HepG2 (cell line): ENCODE measurements around the gene TGFBI. TPM values are rescaled to one million over a fixed set of nuclear protein-coding genes. Genes with fewer than 3 reads are reported as not detected.

Experiments used
- ATAC-seq: fragments of 200-7000 bp; cut with Tn5 transposase; 3 replicates; pipeline ENCODE4 v1.9.1; 2020; ENCODE audit warnings: mild to moderate bottlenecking, moderate library complexity
- BruUV-seq: library from RNA; stranded (reverse); fragments of 400-500 nt; replicated peaks from 2 replicates; lab custom pipeline; 2021; lab: Mats Ljungman, UMichigan
- CTCF ChIA-PET: fragments of 300-600 bp; formaldehyde crosslinking; extraction: SDS; loops from one replicate; lab custom pipeline; 2021; ENCODE audit warnings: low total read pairs, inconsistent platforms, low intra/inter-chr PET ratio; lab: Yijun Ruan, JAX
- POLR2A ChIA-PET: fragments of 350-600 bp; sonication (Branson Sonifier 250); formaldehyde crosslinking; loops from one replicate; lab custom pipeline; 2020; ENCODE audit warnings: antibody characterized with exemption, inconsistent platforms; lab: Yijun Ruan, JAX
- DNase-seq: peaks from one replicate; pipeline ENCODE4 v3.0.0-alpha.2; 2015; ENCODE audit warnings: low spot score
- FAIRE-seq: peaks from 3 replicates; lab custom pipeline; 2011; peaks lifted over from hg19 to GRCh38; lab: Jason Lieb, UNC
- H2AFZ ChIP-seq: one replicate; pipeline ENCODE4 v1.6.1; 2011; ENCODE audit warnings: low read length, inconsistent platforms
- H3K27ac ChIP-seq: fragments of 300-600 bp; 3 replicates; pipeline ENCODE4 v1.8.0; 2011; ENCODE audit warnings: mixed run types, mild to moderate bottlenecking, mixed read lengths, low read length, inconsistent platforms; ENCODE audit not compliant: insufficient read depth; ENCODE audit errors: extremely low read length
- H3K27me3 ChIP-seq, 2 experiments: fragments of 200-600 bp in 1 of 2; 2 replicates in 1 of 2; 3 replicates in 1 of 2; pipeline versions ENCODE4 v1.6.0 to v1.8.0; 2011; ENCODE audit warnings: low read length in 2 of 2, mild to moderate bottlenecking in 2 of 2, moderate library complexity in 2 of 2, inconsistent platforms in 1 of 2; ENCODE audit not compliant: insufficient read depth in 2 of 2, control insufficient read depth in 1 of 2
- H3K36me3 ChIP-seq, 2 experiments: fragments of 200-600 bp in 1 of 2; replicated peaks in 1 of 2; 2 replicates in 1 of 2; 3 replicates in 1 of 2; pipeline versions ENCODE4 v1.5.1 to v1.8.0; 2011; ENCODE audit warnings: low read length in 2 of 2, inconsistent platforms in 1 of 2; ENCODE audit not compliant: insufficient read depth in 2 of 2, control insufficient read depth in 1 of 2
- H3K4me1 ChIP-seq: 2 replicates; pipeline ENCODE4 v1.5.1; 2012; ENCODE audit warnings: low read length, inconsistent platforms; ENCODE audit not compliant: insufficient read depth
- H3K4me2 ChIP-seq: 2 replicates; pipeline ENCODE4 v1.6.0; 2011; ENCODE audit warnings: low read depth, low read length, inconsistent platforms
- H3K4me3 ChIP-seq, 3 experiments: fragments of 200-600 bp in 1 of 3; sonication (generic), shearing (Covaris generic) in 1 of 3; replicated peaks in 1 of 3; 2 replicates each; pipeline ENCODE4 v1.5.1; 2011 to 2016; ENCODE audit warnings: low read length in 3 of 3, inconsistent platforms in 2 of 3, low read depth in 2 of 3, mild to moderate bottlenecking in 2 of 3, control low read depth in 1 of 3, mixed read lengths in 1 of 3; ENCODE audit not compliant: insufficient read depth in 1 of 3
- H3K79me2 ChIP-seq: one replicate; pipeline ENCODE4 v1.6.1; 2011; ENCODE audit warnings: low read length, inconsistent platforms; ENCODE audit not compliant: insufficient read depth
- H3K9ac ChIP-seq: 2 replicates; pipeline ENCODE4 v1.6.0; 2011; ENCODE audit warnings: mild to moderate bottlenecking, low read depth, low read length, inconsistent platforms; ENCODE audit not compliant: insufficient read depth
- H3K9me3 ChIP-seq: 2 replicates; pipeline ENCODE4 v1.5.1; 2012; ENCODE audit warnings: mild to moderate bottlenecking, low read length
- H4K20me1 ChIP-seq: 2 replicates; pipeline ENCODE4 v1.6.0; 2011; ENCODE audit warnings: inconsistent platforms, mild to moderate bottlenecking, low read length, moderate library complexity; ENCODE audit not compliant: insufficient read depth
- ASH2L ChIP-seq: fragments of 300-600, 200-600 bp; sonication (generic); IDR thresholded peaks from 2 replicates; pipeline ENCODE4 v1.7.0; 2017; ENCODE audit warnings: low read depth, mild to moderate bottlenecking, moderate library complexity, mixed read lengths, low read length; ENCODE audit not compliant: insufficient read length
- GTF2F1 ChIP-seq: fragments of 150-350 bp; IDR thresholded peaks from 2 replicates; pipeline ENCODE4 v1.6.1; 2014; ENCODE audit warnings: low read length
- GTF3A ChIP-seq: sonication (generic); formaldehyde crosslinking; conservative IDR thresholded peaks from 2 replicates; pipeline ENCODE4 v1.4.0; 2020; ENCODE audit warnings: mild to moderate bottlenecking, missing genetic modification reagents
- JUNB ChIP-seq: sonication (generic); formaldehyde crosslinking; IDR thresholded peaks from 2 replicates; pipeline ENCODE4 v1.8.0; 2022; ENCODE audit warnings: missing genetic modification reagents, mild to moderate bottlenecking, borderline replicate concordance
- KMT2B ChIP-seq: IDR thresholded peaks from 2 replicates; pipeline ENCODE4 v1.6.1; 2016; ENCODE audit warnings: missing genetic modification reagents, missing compliant biosample characterization
- NFE2L2 ChIP-seq: fragments of 150-350 bp; IDR thresholded peaks from 2 replicates; pipeline ENCODE4 v1.6.1; 2014; ENCODE audit warnings: low read length
- RBFOX2 ChIP-seq: fragments of 200-400 bp; formaldehyde crosslinking; IDR thresholded peaks from 2 replicates; pipeline ENCODE4 v1.6.1; 2017; ENCODE audit warnings: low read depth, mild to moderate bottlenecking, low read length
- RFX5 ChIP-seq: IDR thresholded peaks from 2 replicates; pipeline ENCODE4 v1.6.1; 2011; ENCODE audit warnings: low read depth, low read length, improper control_type of control experiment
- U2AF1 ChIP-seq: fragments of 200-400 bp; formaldehyde crosslinking; optimal IDR thresholded peaks from 2 replicates; pipeline ENCODE3; 2017; ENCODE audit warnings: mild to moderate bottlenecking, low read depth, low read length
- ZC3H4 ChIP-seq: sonication (generic); formaldehyde crosslinking; IDR thresholded peaks from 2 replicates; pipeline ENCODE4 v1.4.0; 2020; ENCODE audit warnings: missing genetic modification reagents, borderline replicate concordance
- ZNF333 ChIP-seq: sonication (generic); formaldehyde crosslinking; IDR thresholded peaks from 2 replicates; pipeline ENCODE4 v1.4.0; 2020; ENCODE audit warnings: mild to moderate bottlenecking, missing genetic modification reagents, borderline replicate concordance
- ZNF431 ChIP-seq: sonication (generic); formaldehyde crosslinking; IDR thresholded peaks from 2 replicates; pipeline ENCODE4 v1.9.0; 2022; ENCODE audit warnings: missing genetic modification reagents, low read depth, mild to moderate bottlenecking, borderline replicate concordance
- ZNF496 ChIP-seq: sonication (generic); formaldehyde crosslinking; IDR thresholded peaks from 2 replicates; pipeline ENCODE4 v1.8.1; 2023; ENCODE audit warnings: mild to moderate bottlenecking, moderate library complexity, missing genetic modification reagents; ENCODE audit not compliant: insufficient replicate concordance
- ZNF567 ChIP-seq: sonication (generic); formaldehyde crosslinking; IDR thresholded peaks from 2 replicates; pipeline ENCODE4 v1.8.1; 2023; ENCODE audit warnings: mild to moderate bottlenecking, missing genetic modification reagents, borderline replicate concordance
- ZNF574 ChIP-seq: sonication (generic); formaldehyde crosslinking; IDR thresholded peaks from 2 replicates; pipeline ENCODE4 v1.4.0; 2020; ENCODE audit warnings: missing genetic modification reagents
- ZNF597 ChIP-seq: sonication (generic); formaldehyde crosslinking; IDR thresholded peaks from 2 replicates; pipeline ENCODE4 v1.5.0; 2020; ENCODE audit warnings: missing genetic modification reagents
- ZNF782 ChIP-seq: sonication (generic); formaldehyde crosslinking; IDR thresholded peaks from 2 replicates; pipeline ENCODE4 v1.4.0; 2020; ENCODE audit warnings: missing genetic modification reagents, mild to moderate bottlenecking, borderline replicate concordance
- WGBS: methylation state at CpG from one replicate; pipeline ENCODE4 v1.1.6; 2017; ENCODE audit warnings: low lambda C conversion rate; 5-methylcytosine and 5-hydroxymethylcytosine counted together
- in situ Hi-C: cut with HindIII; loops from 2 replicates; pipeline ENCODE4 v1.10.0; 2017; ENCODE audit warnings: low pct_unique_long_range_greater_than_20kb; ENCODE audit not compliant: extremely low pct_ligation_motif_present
- intact Hi-C: fragments of 100-400 bp; cut with micrococcal nuclease; formaldehyde crosslinking; loops from one replicate; pipeline ENCODE4 v1.10.0; 2022; ENCODE audit not compliant: unreplicated experiment
- polyA plus RNA-seq, 8 experiments: library from polyadenylated mRNA; depleted of rRNA in 3 of 8; stranded (reverse) in 7 of 8; unstranded in 1 of 8; fragments of >200 nt; fragmentation: Illumina TruSeq in 4 of 8; extraction: Trizol in 4 of 8; gene quantifications; 2 replicates each; pipeline versions ENCODE4 v1.2.1 to v1.2.3, GENCODE V29; 2011 to 2016; ENCODE audit warnings: low read depth in 4 of 8, missing spikeins in 1 of 8, mixed read lengths in 1 of 8; ENCODE audit not compliant: insufficient read depth in 1 of 8
- total RNA-seq, 5 experiments: library from RNA; depleted of rRNA; stranded (reverse); fragments of >200 nt; fragmentation: Illumina TruSeq; extraction: Trizol; gene quantifications; 2 replicates each; pipeline ENCODE4 v1.2.3, GENCODE V29; 2016; ENCODE audit warnings: low read depth in 1 of 5
- TF ChIP-seq, protein P1 (sequence below): sonication (generic); formaldehyde crosslinking; IDR thresholded peaks from 2 replicates; pipeline ENCODE4 v1.4.0; 2020; ENCODE audit warnings: mild to moderate bottlenecking, missing genetic modification reagents
- TF ChIP-seq, protein P2 (sequence below): sonication (generic); formaldehyde crosslinking; conservative IDR thresholded peaks from 2 replicates; pipeline ENCODE4 v1.5.0; 2020; ENCODE audit warnings: missing genetic modification reagents

TGFBI gene
- total and polyA plus RNA-seq, 2 of the 13 experiments (the other 11 are each of a cell fraction or from before 2014, with no cell fraction given), result 275 to 457 TPM

DNA sequence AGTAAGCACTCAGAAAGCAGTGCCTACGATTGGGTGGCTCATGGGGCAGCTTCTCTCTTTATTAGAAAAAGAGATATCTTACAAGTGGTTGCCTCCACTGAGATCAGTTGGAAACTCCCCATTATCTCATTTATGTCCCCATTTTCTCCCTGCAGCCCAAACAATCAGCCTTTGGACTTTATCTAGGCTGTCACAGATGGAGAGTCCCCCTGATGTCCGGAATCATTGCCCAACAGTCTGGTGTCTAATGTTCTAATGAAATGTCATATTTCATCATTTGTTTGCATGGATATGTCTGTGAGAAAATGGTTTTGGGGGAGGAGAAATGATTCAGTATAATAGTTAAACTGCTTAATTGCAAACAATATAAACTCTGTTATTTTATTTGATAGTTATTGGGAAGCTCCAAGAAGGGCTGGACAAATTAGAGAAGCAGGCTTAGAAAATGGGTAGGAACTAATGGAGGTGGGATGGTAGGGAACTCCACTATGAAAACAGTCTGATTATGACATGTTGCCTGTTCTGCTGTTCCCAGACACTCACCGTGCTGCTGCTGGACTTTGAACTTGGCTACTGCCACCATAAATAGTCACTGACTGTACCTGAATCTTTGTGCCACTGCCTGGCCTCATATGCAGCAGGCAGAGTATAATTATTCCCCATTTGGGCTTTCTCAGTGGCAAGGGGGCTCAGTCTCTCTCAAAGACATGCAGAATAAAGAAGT, 65.6 kb downstream of the TGFBI start:
- no peaks in the 10 kb centered on the region for H4K20me1 ChIP-seq
- TF ChIP-seq ZNF333 (no peak), ZNF597 (CRISPR knock-in tag) (no peak), RFX5 (no peak), ZNF782 (no peak), RBFOX2 (no peak), JUNB (CRISPR knock-in tag) (no peak), ZNF431 (CRISPR knock-in tag) (no peak), ZNF574 (peak; percentile 26; the same call in 1 of the 2 replicates), GTF2F1 (no peak), KMT2B (CRISPR knock-in tag) (no peak), NFE2L2 (no peak), ZNF567 (CRISPR knock-in tag) (no peak), GTF3A (no peak), U2AF1 (no peak), ZC3H4 (CRISPR knock-in tag) (no peak), ZNF496 (CRISPR knock-in tag) (no peak), ASH2L (peak; percentile 62)
- TF ChIP-seq, protein P1, sequence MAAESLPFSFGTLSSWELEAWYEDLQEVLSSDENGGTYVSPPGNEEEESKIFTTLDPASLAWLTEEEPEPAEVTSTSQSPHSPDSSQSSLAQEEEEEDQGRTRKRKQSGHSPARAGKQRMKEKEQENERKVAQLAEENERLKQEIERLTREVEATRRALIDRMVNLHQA, result no peak
- TF ChIP-seq, protein P2, sequence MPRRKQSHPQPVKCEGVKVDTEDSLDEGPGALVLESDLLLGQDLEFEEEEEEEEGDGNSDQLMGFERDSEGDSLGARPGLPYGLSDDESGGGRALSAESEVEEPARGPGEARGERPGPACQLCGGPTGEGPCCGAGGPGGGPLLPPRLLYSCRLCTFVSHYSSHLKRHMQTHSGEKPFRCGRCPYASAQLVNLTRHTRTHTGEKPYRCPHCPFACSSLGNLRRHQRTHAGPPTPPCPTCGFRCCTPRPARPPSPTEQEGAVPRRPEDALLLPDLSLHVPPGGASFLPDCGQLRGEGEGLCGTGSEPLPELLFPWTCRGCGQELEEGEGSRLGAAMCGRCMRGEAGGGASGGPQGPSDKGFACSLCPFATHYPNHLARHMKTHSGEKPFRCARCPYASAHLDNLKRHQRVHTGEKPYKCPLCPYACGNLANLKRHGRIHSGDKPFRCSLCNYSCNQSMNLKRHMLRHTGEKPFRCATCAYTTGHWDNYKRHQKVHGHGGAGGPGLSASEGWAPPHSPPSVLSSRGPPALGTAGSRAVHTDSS (CRISPR knock-in tag), result no peak

More for the DNA sequence above, 65.6 kb downstream of the TGFBI start:
- Histone ChIP-seq H3K9me3 (no peaks in the 10 kb centered on the region), H3K4me1 (peaks cover 39% of the 10 kb centered on the region), H3K36me3 (no peaks in the 10 kb centered on the region), H2AFZ (peak overlapping the region; percentile 15), H3K27ac (peak overlapping the region; percentile 21), H3K79me2 (no peaks in the 10 kb centered on the region), H3K4me3 (peak overlapping the region; percentile 1 to 13 (median 12); a peak in 1 of 6 replicates), H3K27me3 (no peaks in the 10 kb centered on the region), H3K4me2 (peak overlapping the region; percentile 71), H3K9ac (peak overlapping the region; percentile 32; the same call in 1 of the 2 replicates)
- ChIA-PET POLR2A (interaction anchor here (0.9 kb wide), 1 partner anchor 38 kb away, joined by 3 read pairs; the partner anchor contains the start of gene SMAD5), CTCF (no interaction called here)
- intact Hi-C loops (no loop called here), in situ Hi-C loops (no loop called here)
- peak; percentile 88 for DNase-seq
- 1% methylated on average over 3 of the region's 3 CpGs for WGBS
- no TSS peak for BruUV-seq
- FAIRE-seq, result peak; percentile 94
- peak; percentile 98 for ATAC-seq
